Measurements from ENCODE around the gene CTDP1.

CTDP1 gene

DNA sequence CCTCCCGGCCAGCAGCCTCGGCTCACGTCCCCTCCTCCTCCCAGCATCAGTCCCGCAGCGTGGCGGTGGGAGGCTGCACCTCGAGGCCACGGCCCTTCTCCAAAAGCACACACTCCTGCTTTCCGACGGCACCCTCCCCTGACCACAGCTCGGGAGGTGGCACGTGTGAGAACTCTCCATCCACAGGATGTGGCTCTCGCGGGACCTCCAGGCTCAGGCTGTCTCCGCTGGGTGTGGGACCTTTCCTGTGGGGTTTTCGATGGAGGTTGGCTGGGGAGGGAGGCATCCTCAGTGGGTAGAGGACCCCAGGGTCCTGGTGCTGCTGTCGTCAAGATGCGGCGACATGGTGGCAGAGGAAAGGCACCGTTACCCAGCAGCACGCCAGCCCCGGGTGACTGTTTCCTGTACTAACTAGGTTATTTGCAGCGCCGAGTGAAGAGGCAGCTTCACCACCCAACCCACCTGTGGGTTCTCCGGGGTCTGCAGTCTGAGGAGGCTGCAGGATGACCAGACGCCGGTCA is 75.3 kb downstream of the CTDP1 start:
- peaks cover 60% of the 10 kb centered on the region for H3K36me3 Mint-ChIP-seq
- H3K4me3 Mint-ChIP-seq, result no peak overlapping the region
- DNase-seq (ENCODE audit: low spot score in 2 of 2), result no peak

DNA sequence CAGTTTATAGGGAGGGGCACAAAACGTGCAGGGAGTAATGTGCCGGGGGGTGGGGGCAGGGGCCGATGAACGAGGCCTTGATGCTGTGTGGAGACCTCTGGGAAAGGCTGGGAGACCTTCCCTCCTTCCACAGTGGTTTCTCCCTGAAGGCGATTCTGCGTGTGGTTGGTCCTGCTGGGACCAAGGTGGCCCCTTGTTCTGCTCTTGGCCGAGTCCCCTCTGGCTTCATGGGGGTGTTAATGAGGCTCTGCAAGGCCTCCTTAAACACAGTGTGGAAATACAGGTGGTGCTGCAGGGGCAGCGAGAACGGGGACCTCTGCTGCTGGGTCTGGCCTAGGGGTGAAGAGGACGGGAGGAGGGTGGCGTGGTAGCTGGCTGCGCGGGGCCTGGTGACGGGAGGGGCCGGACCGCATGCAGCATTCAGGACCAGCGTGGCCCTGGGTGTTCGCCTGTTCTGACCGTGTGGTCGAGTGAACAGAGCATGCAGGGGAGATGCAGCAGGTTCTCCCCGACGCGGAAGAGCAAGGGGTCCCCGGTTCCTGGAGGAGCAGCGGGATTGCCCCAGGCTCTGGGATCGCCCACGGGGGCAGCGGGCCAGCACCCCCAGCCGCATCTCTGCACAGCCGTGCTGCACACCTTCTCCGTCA is 76.0 kb downstream of the CTDP1 start:
- Mint-ChIP-seq H3K9me3 (peaks cover 5% of the 10 kb centered on the region), H3K36me3 (peaks cover 58% of the 10 kb centered on the region), H3K4me1 (no peaks in the 10 kb centered on the region), H3K27ac (no peak overlapping the region), H3K4me3 (no peak overlapping the region)
- peak; percentile 24 for ATAC-seq
- DNase-seq (ENCODE audit: low spot score in 2 of 2), result no peak

More for the DNA sequence above, 75.3 kb downstream of the CTDP1 start:
- ATAC-seq, result no peak
- Mint-ChIP-seq H3K4me1 (peaks cover 2% of the 10 kb centered on the region), H3K27ac (no peak overlapping the region), H3K9me3 (peaks cover 5% of the 10 kb centered on the region)

DNA sequence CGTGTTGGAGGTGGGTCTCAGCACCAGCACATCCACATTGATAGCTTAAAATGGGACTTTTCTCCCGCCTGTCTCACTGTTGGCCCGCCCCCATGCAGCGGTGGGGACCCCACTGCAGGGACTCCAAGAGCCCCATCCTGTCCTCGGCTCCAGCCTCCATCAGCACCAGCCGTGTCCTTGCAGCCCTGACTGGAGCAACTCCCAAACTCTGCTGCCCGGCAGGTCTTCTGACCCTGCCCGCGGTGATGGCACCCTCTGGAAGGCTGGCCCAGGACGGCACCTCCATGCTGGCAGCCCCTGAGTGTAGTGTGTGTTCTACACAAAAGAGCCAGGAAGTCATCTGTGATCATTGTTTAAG is 76.5 kb downstream of the CTDP1 start:
- Mint-ChIP-seq H3K36me3 (peaks cover 57% of the 10 kb centered on the region), H3K4me3 (no peak overlapping the region), H3K9me3 (peaks cover 9% of the 10 kb centered on the region), H3K27ac (no peak overlapping the region), H3K4me1 (no peaks in the 10 kb centered on the region)
- DNase-seq (ENCODE audit: low spot score in 2 of 2), result no peak
- ATAC-seq, result no peak

DNA sequence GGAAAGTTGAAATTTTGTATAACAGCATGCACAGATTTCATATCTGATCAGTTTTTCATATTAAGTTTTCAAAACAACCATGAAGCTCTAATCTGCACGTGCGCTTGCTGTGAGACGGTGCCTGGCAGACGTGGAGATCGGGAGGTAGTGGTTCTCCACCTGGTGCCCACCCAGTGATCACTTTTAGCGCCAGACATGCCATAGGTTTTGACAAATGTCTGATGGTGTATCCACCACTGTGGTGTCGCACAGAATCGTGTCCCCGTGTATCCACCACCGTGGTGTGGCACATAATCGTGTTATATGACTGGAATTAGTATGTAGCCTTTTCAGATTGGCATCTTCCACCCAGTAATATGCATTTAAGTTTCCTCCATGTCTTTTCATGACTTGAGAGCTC is 77.2 kb downstream of the CTDP1 start:
- Mint-ChIP-seq H3K36me3 (peaks cover 50% of the 10 kb centered on the region), H3K27ac (no peak overlapping the region), H3K9me3 (peaks cover 10% of the 10 kb centered on the region), H3K4me1 (no peaks in the 10 kb centered on the region), H3K4me3 (no peak overlapping the region)
- DNase-seq (ENCODE audit: low spot score in 2 of 2) (no peak), ATAC-seq (no peak)

- Mint-ChIP-seq H3K36me3 (peaks cover 24% of the 10 kb centered on the region), H3K4me1 (no peaks in the 10 kb centered on the region), H3K4me3 (no peak overlapping the region), H3K27ac (no peak overlapping the region), H3K9me3 (peaks cover 13% of the 10 kb centered on the region)
- DNase-seq (ENCODE audit: low spot score in 2 of 2) (no peak), ATAC-seq (no peak)
These were observed 80.7 kb downstream of the CTDP1 start for GRCh38 chr18:79760348-79760747.

- Mint-ChIP-seq H3K4me1 (no peaks in the 10 kb centered on the region), H3K27ac (no peak overlapping the region), H3K9me3 (peaks cover 13% of the 10 kb centered on the region), H3K4me3 (no peak overlapping the region), H3K36me3 (peaks cover 19% of the 10 kb centered on the region)
- ATAC-seq (no peak), DNase-seq (ENCODE audit: low spot score in 2 of 2) (no peak)
These were observed 81.3 kb downstream of the CTDP1 start for GRCh38 chr18:79760881-79761280.

- H3K4me1 Mint-ChIP-seq, result no peaks in the 10 kb centered on the region
- DNase-seq (ENCODE audit: low spot score in 2 of 2) (no peak), ATAC-seq (no peak)
- H3K4me3 Mint-ChIP-seq, result no peak overlapping the region
- H3K27ac Mint-ChIP-seq, result no peak overlapping the region
- peaks cover 15% of the 10 kb centered on the region for H3K9me3 Mint-ChIP-seq
- no peaks in the 10 kb centered on the region for H3K36me3 Mint-ChIP-seq
These were observed 83.8 kb downstream of the CTDP1 start for GRCh38 chr18:79763407-79763806.

DNA sequence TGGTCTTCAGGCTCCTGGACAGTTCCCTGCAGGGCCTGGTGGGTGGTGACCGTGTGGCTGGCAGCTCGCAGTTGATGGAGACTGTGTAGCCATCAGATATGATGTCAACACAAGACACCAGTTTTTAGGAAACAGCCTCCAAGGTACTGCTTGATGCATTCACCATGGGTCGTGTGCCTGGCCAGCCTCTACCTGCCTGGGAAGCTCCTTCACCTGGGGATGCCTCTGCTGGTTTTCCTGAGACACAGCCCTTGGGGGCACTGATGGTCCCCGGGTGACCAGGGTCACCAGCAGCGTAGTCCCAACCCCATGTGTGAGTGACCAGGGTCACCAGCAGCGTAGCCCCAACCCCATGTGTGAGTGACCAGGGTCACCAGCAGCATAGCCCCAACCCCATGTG is 84.5 kb downstream of the CTDP1 start:
- no peak overlapping the region for H3K4me3 Mint-ChIP-seq
- no peaks in the 10 kb centered on the region for H3K36me3 Mint-ChIP-seq
- H3K27ac Mint-ChIP-seq, result no peak overlapping the region
- no peaks in the 10 kb centered on the region for H3K4me1 Mint-ChIP-seq
- DNase-seq (ENCODE audit: low spot score in 2 of 2) (no peak), ATAC-seq (no peak)
- H3K9me3 Mint-ChIP-seq, result peaks cover 15% of the 10 kb centered on the region

GRCh38 chr18:79765491-79766245 is 86.1 kb downstream of the CTDP1 start:
- no peak for DNase-seq (ENCODE audit: low spot score in 2 of 2)
- no peak for ATAC-seq
- H3K4me1 Mint-ChIP-seq, result no peaks in the 10 kb centered on the region
- peaks cover 15% of the 10 kb centered on the region for H3K9me3 Mint-ChIP-seq
- no peaks in the 10 kb centered on the region for H3K36me3 Mint-ChIP-seq
- H3K27ac Mint-ChIP-seq, result no peak overlapping the region
- no peak overlapping the region for H3K4me3 Mint-ChIP-seq

DNA sequence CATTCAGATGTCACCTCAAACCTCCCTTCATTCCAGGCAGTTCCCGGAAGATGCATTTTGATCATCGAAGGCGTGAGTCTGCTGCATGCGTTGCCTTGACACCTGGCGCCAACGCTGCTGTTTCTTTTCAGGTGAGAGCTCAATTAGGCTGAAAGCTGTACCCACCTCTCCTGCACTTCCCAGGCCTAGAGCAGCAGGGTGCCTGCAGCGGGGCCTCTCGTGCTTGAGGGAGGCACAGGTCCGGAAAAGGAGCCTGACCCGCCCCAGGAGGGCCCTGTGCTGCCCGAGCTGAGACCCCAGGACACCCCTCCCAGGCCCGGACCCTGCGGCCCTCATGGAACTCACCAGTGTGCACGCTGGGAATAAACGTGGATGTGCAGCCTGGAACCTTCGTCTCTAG is 86.7 kb downstream of the CTDP1 start:
- no peak for DNase-seq (ENCODE audit: low spot score in 2 of 2)
- Mint-ChIP-seq H3K9me3 (peaks cover 10% of the 10 kb centered on the region), H3K4me1 (no peaks in the 10 kb centered on the region), H3K36me3 (no peaks in the 10 kb centered on the region), H3K4me3 (no peak overlapping the region), H3K27ac (no peak overlapping the region)
- ATAC-seq, result no peak

DNA sequence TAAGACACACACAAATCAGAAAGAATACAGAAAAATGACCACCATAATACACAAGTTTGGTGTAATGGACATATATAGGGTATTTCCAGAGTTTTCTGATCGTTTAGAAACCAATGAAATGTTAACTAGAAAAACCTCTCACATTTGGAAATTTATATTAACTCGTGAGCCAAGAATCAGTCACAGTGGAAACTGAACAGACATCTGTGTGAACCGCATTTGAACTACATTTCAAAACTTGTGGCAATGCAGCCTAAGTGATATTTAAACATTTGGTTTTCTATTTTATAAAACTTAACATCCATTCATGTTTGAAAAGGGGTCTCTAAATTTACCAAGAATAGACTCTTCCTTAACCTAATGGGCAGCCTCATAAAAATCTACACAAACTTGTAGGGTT is 89.1 kb downstream of the CTDP1 start:
- ATAC-seq (no peak), DNase-seq (ENCODE audit: low spot score in 2 of 2) (no peak)
- H3K36me3 Mint-ChIP-seq, result no peaks in the 10 kb centered on the region
- no peak overlapping the region for H3K27ac Mint-ChIP-seq
- H3K9me3 Mint-ChIP-seq, result peaks cover 6% of the 10 kb centered on the region
- H3K4me3 Mint-ChIP-seq, result no peak overlapping the region
- H3K4me1 Mint-ChIP-seq, result no peaks in the 10 kb centered on the region

- Mint-ChIP-seq H3K27ac (no peak overlapping the region), H3K4me3 (no peak overlapping the region), H3K4me1 (no peaks in the 10 kb centered on the region), H3K9me3 (peaks cover 6% of the 10 kb centered on the region), H3K36me3 (no peaks in the 10 kb centered on the region)
- ATAC-seq, result no peak
- DNase-seq (ENCODE audit: low spot score in 2 of 2), result no peak
These were observed 90.3 kb downstream of the CTDP1 start for GRCh38 chr18:79769698-79770500.

GRCh38 chr18:79770501-79770815 is 90.9 kb downstream of the CTDP1 start:
- no peak overlapping the region for H3K27ac Mint-ChIP-seq
- H3K36me3 Mint-ChIP-seq, result no peaks in the 10 kb centered on the region
- ATAC-seq, result no peak
- DNase-seq (ENCODE audit: low spot score in 2 of 2), result no peak
- peaks cover 6% of the 10 kb centered on the region for H3K9me3 Mint-ChIP-seq
- no peak overlapping the region for H3K4me3 Mint-ChIP-seq
- no peaks in the 10 kb centered on the region for H3K4me1 Mint-ChIP-seq

- Mint-ChIP-seq H3K36me3 (no peaks in the 10 kb centered on the region), H3K27ac (no peak overlapping the region), H3K4me3 (no peak overlapping the region), H3K4me1 (no peaks in the 10 kb centered on the region), H3K9me3 (peaks cover 6% of the 10 kb centered on the region)
- DNase-seq (ENCODE audit: low spot score in 2 of 2) (no peak), ATAC-seq (no peak)
These were observed 91.2 kb downstream of the CTDP1 start for GRCh38 chr18:79770826-79771225.

- DNase-seq (ENCODE audit: low spot score in 2 of 2) (no peak), ATAC-seq (no peak)
- Mint-ChIP-seq H3K4me3 (no peak overlapping the region), H3K4me1 (no peaks in the 10 kb centered on the region), H3K36me3 (no peaks in the 10 kb centered on the region), H3K9me3 (peaks cover 6% of the 10 kb centered on the region), H3K27ac (no peak overlapping the region)
These were observed 92.0 kb downstream of the CTDP1 start for GRCh38 chr18:79771446-79772107.

Data from stimulated activated effector memory CD8-positive, alpha-beta T cell treated with anti-CD3 and anti-CD28 coated beads, Interleukin-12 subunit alpha, Interleukin-12 subunit beta, amount 100 ng/mL, for 72 hours (primary cell).